Measurements from ENCODE around the gene SFT2D3. TPM values are rescaled to one million over a fixed set of nuclear protein-coding genes. Genes with fewer than 3 reads are reported as not detected.

SFT2D3 gene
- total RNA-seq, 1 donor from 2014 or later: 5.7 TPM

- no peak overlapping the region for H3K4me3 ChIP-seq (ENCODE audit: low read depth, low read length)
- TF ChIP-seq CTCF (conservative IDR thresholded peaks at IDR 0.05; ENCODE audit: low read depth, low read length): no peak
- DNase-seq (ENCODE audit: low read depth): no peak
These were observed 45.9 kb upstream of the SFT2D3 start for GRCh38 chr2:127655209-127656073.

GRCh38 chr2:127656569-127657231 is 44.6 kb upstream of the SFT2D3 start:
- no peak overlapping the region for H3K4me3 ChIP-seq (ENCODE audit: low read depth, low read length)
- no peak for DNase-seq (ENCODE audit: low read depth)
- no peak for TF ChIP-seq CTCF (conservative IDR thresholded peaks at IDR 0.05; ENCODE audit: low read depth, low read length)

- no peak for DNase-seq (ENCODE audit: low read depth)
- no peak for TF ChIP-seq CTCF (conservative IDR thresholded peaks at IDR 0.05; ENCODE audit: low read depth, low read length)
- no peak overlapping the region for H3K4me3 ChIP-seq (ENCODE audit: low read depth, low read length)
These were observed 44.1 kb upstream of the SFT2D3 start for GRCh38 chr2:127657232-127657595.

GRCh38 chr2:127658146-127658545 is 43.2 kb upstream of the SFT2D3 start:
- DNase-seq (ENCODE audit: low read depth): no peak
- TF ChIP-seq CTCF (conservative IDR thresholded peaks at IDR 0.05; ENCODE audit: low read depth, low read length): no peak
- H3K4me3 ChIP-seq (ENCODE audit: low read depth, low read length): no peak overlapping the region

- H3K4me3 ChIP-seq (ENCODE audit: low read depth, low read length): no peak overlapping the region
- TF ChIP-seq CTCF (conservative IDR thresholded peaks at IDR 0.05; ENCODE audit: low read depth, low read length): no peak
These were observed 42.5 kb upstream of the SFT2D3 start for GRCh38 chr2:127658641-127659407.

GRCh38 chr2:127659408-127660290 is 41.6 kb upstream of the SFT2D3 start:
- no peak overlapping the region for H3K4me3 ChIP-seq (ENCODE audit: low read depth, low read length)
- DNase-seq (ENCODE audit: low read depth): no peak
- TF ChIP-seq CTCF (conservative IDR thresholded peaks at IDR 0.05; ENCODE audit: low read depth, low read length): no peak

More at GRCh38 chr2:127658641-127659407, 42.5 kb upstream of the SFT2D3 start:
- DNase-seq (ENCODE audit: low read depth): no peak
